HG03520 (cell line): ENCODE results near the gene HNRNPL.

ENCODE experiments used
- ATAC-seq: cut with Tn5 transposase; IDR thresholded peaks from one replicate; pipeline ENCODE4 v1.9.1; 2021; ENCODE audit warnings: mild to moderate bottlenecking, moderate library complexity; ENCODE audit not compliant: unreplicated experiment

HNRNPL gene

GRCh38 chr19:38846097-38846496 lies 3.7 kb downstream of the HNRNPL start:
- ATAC-seq: no peak

GRCh38 chr19:38845374-38846024 lies 4.3 kb downstream of the HNRNPL start:
- no peak for ATAC-seq

- ATAC-seq: no peak
Measured at GRCh38 chr19:38844093-38844686, 5.6 kb downstream of the HNRNPL start.

GRCh38 chr19:38843175-38843758 lies 6.5 kb downstream of the HNRNPL start:
- no peak for ATAC-seq

GRCh38 chr19:38842439-38843174 lies 7.2 kb downstream of the HNRNPL start:
- ATAC-seq: no peak

GRCh38 chr19:38841787-38842438 lies 7.9 kb downstream of the HNRNPL start:
- ATAC-seq: no peak

- no peak for ATAC-seq
Measured at GRCh38 chr19:38841180-38841766, 8.5 kb downstream of the HNRNPL start.

- ATAC-seq: no peak
Measured at GRCh38 chr19:38840583-38840968, 9.2 kb downstream of the HNRNPL start.

- no peak for ATAC-seq
Measured at GRCh38 chr19:38839816-38840582, 9.8 kb downstream of the HNRNPL start.

- ATAC-seq: no peak
Measured at GRCh38 chr19:38838986-38839761, 10.6 kb downstream of the HNRNPL start.

GRCh38 chr19:38838208-38838985 lies 11.4 kb downstream of the HNRNPL start:
- no peak for ATAC-seq

GRCh38 chr19:38837656-38838121 lies 12.1 kb downstream of the HNRNPL start:
- ATAC-seq: no peak

- no peak for ATAC-seq
Measured at GRCh38 chr19:38836983-38837626, 12.7 kb downstream of the HNRNPL start.

GRCh38 chr19:38836159-38836982 lies 13.4 kb downstream of the HNRNPL start:
- ATAC-seq: no peak

- no peak for ATAC-seq
Measured at GRCh38 chr19:38834590-38834989, 15.2 kb downstream of the HNRNPL start.

GRCh38 chr19:38834104-38834490 lies 15.7 kb downstream of the HNRNPL start:
- no peak for ATAC-seq

GRCh38 chr19:38833092-38833425 lies 16.7 kb downstream of the HNRNPL start:
- ATAC-seq: no peak
